GM21515 (cell line): Measurements from ENCODE around the gene ABCC1.
"Not testable (repeated sequence)": the region's sequence is repeated elsewhere in the genome, so short reads cannot be mapped to it uniquely, and the experiment has no call there.

Source experiments
- ATAC-seq: cut with Tn5 transposase; IDR thresholded peaks from one replicate; pipeline ENCODE4 v1.9.1; 2021; ENCODE audit not compliant: unreplicated experiment

Gene ABCC1

GRCh38 chr16:16102738-16103137, 153.3 kb downstream of the ABCC1 start:
- no peak for ATAC-seq

DNA sequence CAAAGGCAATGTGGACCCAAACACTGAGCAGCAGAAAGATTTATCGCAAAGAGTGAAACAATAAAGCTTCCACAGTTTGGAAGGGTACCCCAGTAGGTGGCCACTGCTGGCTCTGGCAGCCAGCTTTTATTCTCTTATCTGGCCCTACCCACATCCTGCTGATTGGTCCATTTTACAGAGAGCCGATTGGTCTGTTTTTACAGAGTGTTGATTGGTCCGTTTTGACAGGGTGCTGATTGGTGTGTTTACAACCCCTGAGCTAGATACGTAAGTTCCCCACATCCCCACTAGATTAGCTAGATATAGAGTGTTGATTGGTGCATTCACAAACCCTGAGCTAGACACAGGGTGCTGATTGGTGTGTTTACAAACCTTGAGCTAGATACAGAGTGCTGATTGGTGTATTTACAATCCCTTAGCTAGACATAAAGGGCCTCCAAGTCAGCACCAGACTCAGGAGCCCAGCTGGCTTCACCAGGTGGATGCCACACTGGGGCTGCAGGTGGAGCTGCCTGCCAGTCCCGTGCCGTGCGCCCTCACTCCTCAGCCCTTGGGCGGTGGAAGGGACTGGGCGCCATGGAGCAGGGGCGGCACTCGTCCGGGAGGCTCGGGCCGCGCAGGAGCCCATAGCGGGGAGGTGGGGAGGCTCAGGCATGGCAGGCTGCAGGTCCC, 154.9 kb downstream of the ABCC1 start:
- ATAC-seq: not testable (repeated sequence)

DNA sequence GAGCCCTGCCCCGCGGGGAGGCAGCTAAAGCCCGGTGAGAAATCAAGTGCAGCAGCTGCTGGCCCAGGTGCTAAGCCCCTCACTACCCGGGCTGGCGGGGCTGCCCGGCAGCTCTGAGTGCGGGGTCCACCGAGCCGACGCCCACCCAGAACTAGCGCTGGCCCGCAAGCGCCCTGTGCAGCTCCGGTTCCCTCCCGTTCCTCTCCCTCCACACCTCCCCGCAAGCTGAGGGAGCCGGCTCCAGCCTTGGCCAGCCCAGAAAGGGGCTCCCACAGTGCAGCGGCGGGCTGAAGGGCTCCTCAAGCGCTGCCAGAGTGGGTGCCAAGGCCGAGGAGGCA, 155.4 kb downstream of the ABCC1 start:
- ATAC-seq: not testable (repeated sequence)

- no peak for ATAC-seq
Measured at GRCh38 chr16:16105646-16106045, 156.2 kb downstream of the ABCC1 start.

- no peak for ATAC-seq
Measured at GRCh38 chr16:16106466-16106865, 157.1 kb downstream of the ABCC1 start.

DNA sequence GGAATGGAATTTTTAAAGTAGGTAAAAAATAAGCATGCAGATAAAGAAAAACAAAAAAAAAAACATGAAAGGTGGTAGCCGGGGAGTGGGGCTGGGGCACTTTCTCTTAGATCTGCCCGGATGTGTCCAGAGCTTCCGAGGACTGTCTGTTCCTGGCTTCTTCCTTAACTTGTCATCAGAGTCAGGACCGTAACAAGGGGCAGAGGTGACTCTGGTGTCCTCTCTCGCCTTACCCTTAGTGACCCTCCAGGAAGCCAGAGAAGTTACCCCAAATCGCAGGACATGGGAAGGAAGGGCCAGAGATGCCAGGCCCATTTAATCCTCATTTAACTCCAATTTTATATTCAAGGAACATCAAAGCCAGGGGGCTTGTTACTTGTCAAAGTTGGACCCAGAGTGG, 158.4 kb downstream of the ABCC1 start:
- no peak for ATAC-seq

- ATAC-seq: no peak
Measured at GRCh38 chr16:16108759-16109158, 159.3 kb downstream of the ABCC1 start.

GRCh38 chr16:16109453-16110110, 160.2 kb downstream of the ABCC1 start:
- ATAC-seq: no peak

- ATAC-seq: no peak
Measured at GRCh38 chr16:16110111-16110490, 160.7 kb downstream of the ABCC1 start.

- ATAC-seq: no peak
Measured at GRCh38 chr16:16111639-16112038, 162.2 kb downstream of the ABCC1 start.

GRCh38 chr16:16112450-16113053, 163.1 kb downstream of the ABCC1 start:
- no peak for ATAC-seq

- ATAC-seq: no peak
Measured at GRCh38 chr16:16113076-16113475, 163.7 kb downstream of the ABCC1 start.

DNA sequence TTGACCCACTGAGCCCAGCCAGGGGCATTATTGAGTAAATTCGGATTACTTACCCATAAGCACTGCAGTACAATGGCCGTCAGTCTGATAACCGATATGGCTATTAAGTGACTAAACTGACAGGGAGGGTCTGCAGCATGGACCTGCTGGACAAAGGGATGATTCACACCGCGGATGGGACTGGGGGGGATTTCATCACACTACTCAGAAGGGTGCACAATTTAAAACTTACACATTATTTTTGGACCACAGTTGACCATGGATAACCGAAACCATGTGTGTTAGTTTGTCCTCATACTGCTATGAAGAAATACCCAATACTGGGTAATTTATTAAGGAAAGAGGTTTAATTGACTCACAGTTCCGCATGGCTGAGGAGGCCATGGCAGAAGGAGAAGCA, 167.4 kb downstream of the ABCC1 start:
- no peak for ATAC-seq

DNA sequence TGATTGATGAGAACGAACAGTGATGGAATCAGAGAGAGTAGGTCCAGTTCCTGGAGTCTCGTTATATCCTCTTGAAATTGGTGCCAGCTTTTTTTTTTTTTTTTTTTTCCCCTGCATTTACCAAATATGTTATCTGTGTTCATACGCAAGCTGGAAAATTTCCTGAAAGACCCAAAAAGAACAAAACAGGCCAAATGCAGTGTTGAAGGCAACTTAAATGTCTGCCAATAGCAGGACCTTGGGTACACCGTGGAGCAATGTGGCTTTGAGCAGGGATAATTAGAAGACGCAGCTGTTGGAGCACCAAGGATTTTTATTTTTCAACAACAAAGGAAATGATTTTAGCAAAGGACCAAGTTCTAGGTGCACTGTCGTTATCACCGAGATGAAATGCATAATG, 168.9 kb downstream of the ABCC1 start:
- ATAC-seq: no peak

DNA sequence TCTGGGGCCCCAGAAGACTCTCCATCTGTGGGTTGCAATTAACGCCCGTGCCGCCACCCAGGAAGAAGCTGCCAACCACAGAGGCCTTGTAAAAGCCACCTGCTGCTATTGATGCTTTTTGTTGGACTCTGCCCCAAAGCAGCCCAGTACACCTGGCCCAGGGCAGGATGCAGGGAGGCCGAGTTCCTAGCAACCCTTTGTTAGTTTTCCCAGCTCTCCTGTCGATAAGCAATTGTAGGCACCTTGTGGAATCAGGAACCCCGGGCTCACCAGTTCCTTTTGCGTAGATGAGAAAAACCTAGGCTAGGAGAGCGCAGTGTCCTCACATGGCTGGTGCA, 170.6 kb downstream of the ABCC1 start:
- ATAC-seq: no peak

DNA sequence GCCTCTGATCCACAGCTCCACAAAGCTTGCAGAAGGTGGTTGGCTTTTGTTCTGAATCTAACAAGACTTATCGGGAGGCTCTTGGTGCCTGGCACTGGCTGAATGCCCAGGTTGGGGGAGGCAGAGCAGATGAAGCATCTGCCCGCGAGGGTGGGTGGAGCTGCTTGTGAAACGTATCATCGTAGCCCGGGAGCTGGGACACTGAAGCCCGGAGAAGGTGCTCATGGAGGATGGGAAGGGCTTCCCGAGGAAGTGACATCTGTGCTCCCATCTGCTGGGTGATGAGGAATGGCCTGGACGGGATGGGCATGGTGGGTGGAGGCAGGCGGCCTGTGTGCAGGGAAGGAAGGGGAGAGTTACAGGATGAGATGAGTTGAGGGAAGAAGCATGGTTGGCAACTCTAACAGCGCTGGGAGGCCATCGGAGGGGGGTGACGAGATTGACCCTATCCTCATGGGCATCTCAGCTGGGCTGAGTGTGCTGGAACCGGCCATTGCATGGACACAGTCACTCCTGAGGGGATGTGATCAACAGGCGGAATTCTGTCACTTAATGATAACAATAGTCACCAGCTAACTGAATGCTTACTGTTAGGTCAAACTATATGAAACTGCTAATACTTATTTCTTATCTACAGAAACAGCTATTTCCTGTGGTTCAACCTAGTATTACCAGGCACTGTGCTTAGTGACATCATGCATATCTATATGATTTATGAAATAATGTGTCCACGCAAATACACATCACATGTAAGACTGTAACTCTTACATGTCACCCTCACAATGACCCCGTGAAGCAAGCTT, 171.2 kb downstream of the ABCC1 start:
- no peak for ATAC-seq

- no peak for ATAC-seq
Measured at GRCh38 chr16:16121185-16121727, 171.8 kb downstream of the ABCC1 start.

- ATAC-seq: no peak
Measured at GRCh38 chr16:16122264-16122663, 172.8 kb downstream of the ABCC1 start.

GRCh38 chr16:16124438-16124837, 175.0 kb downstream of the ABCC1 start:
- no peak for ATAC-seq

DNA sequence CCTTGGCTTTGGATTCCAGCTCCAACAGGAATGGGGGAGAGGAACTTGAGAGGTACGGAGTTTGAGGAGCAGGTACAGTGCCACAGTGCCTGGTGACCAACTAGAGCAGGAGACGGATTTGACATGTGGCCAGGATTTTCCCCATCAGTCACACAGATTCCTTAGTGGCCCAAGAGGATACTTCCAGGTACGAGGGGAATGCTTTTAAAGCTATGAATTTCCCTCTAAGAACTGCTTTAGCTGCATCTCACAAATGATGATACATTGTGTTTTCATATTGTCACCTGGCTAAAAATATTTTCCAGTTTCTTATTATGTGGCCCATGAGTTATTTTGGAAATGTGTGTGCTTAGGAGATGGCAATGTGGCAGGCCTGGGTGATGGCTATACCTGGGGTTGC, 175.6 kb downstream of the ABCC1 start:
- ATAC-seq: no peak

DNA sequence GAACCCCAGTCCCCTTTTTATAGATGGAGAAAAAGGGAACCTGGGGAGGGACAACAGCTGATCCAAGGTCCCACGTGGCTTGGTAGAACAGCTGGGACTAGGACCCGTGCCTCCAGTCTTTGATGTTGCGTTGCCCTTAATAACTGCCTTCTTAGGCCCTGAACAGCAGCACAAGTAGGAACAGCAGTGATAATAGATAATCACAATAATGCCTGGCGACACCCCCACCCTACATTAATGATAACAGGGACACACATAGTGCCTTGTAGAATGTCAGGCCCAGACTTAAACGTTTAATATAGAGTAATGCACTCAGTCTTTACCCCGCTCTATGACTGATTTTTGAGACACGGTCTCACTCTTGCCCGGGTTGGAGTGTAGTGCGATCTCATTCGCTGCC, 177.5 kb downstream of the ABCC1 start:
- ATAC-seq: no peak
